K562 (cell line): ENCODE measurements around the gene NIM1K. TPM values are rescaled to one million over a fixed set of nuclear protein-coding genes. Genes with fewer than 3 reads are reported as not detected.

Experiments used
- ARID1B ChIP-seq: fragments of 450-650 bp; IDR thresholded peaks from 2 replicates; pipeline ENCODE4 v1.6.1; 2016; ENCODE audit warnings: antibody characterized with exemption, mild to moderate bottlenecking, inconsistent platforms
- BCL6 ChIP-seq: fragments of 250-450 bp; sonication (Bioruptor Pico); IDR thresholded peaks from 2 replicates; pipeline ENCODE4 v1.4.0; 2020
- BHLHE40 ChIP-seq: IDR thresholded peaks from 2 replicates; pipeline ENCODE4 v1.6.1; 2011; ENCODE audit warnings: low read length, improper control_type of control experiment
- EP400 ChIP-seq: fragments of 450-650 bp; IDR thresholded peaks from 2 replicates; pipeline ENCODE4 v1.6.1; 2017; ENCODE audit warnings: antibody characterized with exemption, mild to moderate bottlenecking, moderate library complexity
- ETV5 ChIP-seq: sonication (generic); formaldehyde crosslinking; IDR thresholded peaks from 2 replicates; pipeline ENCODE4 v1.4.0; 2020; ENCODE audit warnings: low read depth, mild to moderate bottlenecking, missing genetic modification reagents
- MAFG ChIP-seq: fragments of 450-650 bp; conservative IDR thresholded peaks from 2 replicates; pipeline ENCODE4 v1.6.1; 2016; ENCODE audit warnings: missing genetic modification characterization, missing compliant biosample characterization
- MECOM ChIP-seq: fragments of 250-450 bp; sonication (Bioruptor Pico); IDR thresholded peaks from 2 replicates; pipeline ENCODE4 v1.8.0; 2022; ENCODE audit warnings: inconsistent platforms
- MYNN ChIP-seq, 2 experiments: sonication (generic); formaldehyde crosslinking in 1 of 2; IDR thresholded peaks; 2 replicates each; pipeline versions ENCODE4 v1.5.0 to v1.6.1; 2016 to 2020; ENCODE audit warnings: antibody characterized with exemption in 1 of 2, missing genetic modification reagents in 1 of 2
- NCOA4 ChIP-seq: fragments of 450-650 bp; IDR thresholded peaks from 2 replicates; pipeline ENCODE4 v1.6.1; 2018; ENCODE audit warnings: mild to moderate bottlenecking; ENCODE audit not compliant: partially characterized antibody
- PBX2 ChIP-seq, 2 experiments: IDR thresholded peaks in 1 of 2; conservative IDR thresholded peaks in 1 of 2; 2 replicates each; pipeline ENCODE4 v1.6.1; 2016; ENCODE audit warnings: low read depth in 2 of 2, mild to moderate bottlenecking in 1 of 2, missing compliant biosample characterization in 1 of 2, missing genetic modification characterization in 1 of 2, moderate library complexity in 1 of 2
- POLR3A ChIP-seq: IDR thresholded peaks from 2 replicates; pipeline ENCODE4 v1.6.1; 2011; ENCODE audit warnings: borderline replicate concordance, mild to moderate bottlenecking, moderate library complexity; ENCODE audit not compliant: insufficient read length, insufficient read depth; ENCODE audit errors: extremely low read depth
- SIN3A ChIP-seq, 2 experiments: fragments of 150-350 bp in 1 of 2; IDR thresholded peaks; 2 replicates each; pipeline ENCODE4 v1.6.1; 2011 to 2016; ENCODE audit warnings: borderline replicate concordance in 2 of 2, low read depth in 2 of 2, low read length in 2 of 2, mild to moderate bottlenecking in 2 of 2, moderate library complexity in 2 of 2; ENCODE audit not compliant: control insufficient read depth in 1 of 2
- ZBTB40 ChIP-seq, 2 experiments: fragments of 450-650 bp in 1 of 2; sonication (generic) in 1 of 2; formaldehyde crosslinking in 1 of 2; IDR thresholded peaks; 2 replicates each; pipeline versions ENCODE4 v1.7.1 to v1.9.0; 2016 to 2022; ENCODE audit warnings: inconsistent platforms in 1 of 2, mild to moderate bottlenecking in 1 of 2, missing genetic modification reagents in 1 of 2
- polyA plus RNA-seq, 8 experiments: library from polyadenylated mRNA; depleted of rRNA in 4 of 8; stranded (reverse) in 5 of 8; unstranded in 3 of 8; fragments of >200 nt; fragmentation: Nextera tagmentation in 2 of 8; fragmentation: Illumina TruSeq in 1 of 8; extraction: Ambion mirVana in 2 of 8; extraction: Trizol in 1 of 8; gene quantifications; 2 replicates each; pipeline versions ENCODE4 v1.2.1 to v1.2.3, GENCODE V29; 2011 to 2014; ENCODE audit warnings: inconsistent platforms in 1 of 8, missing spikeins in 1 of 8
- total RNA-seq, 7 experiments: library from RNA; depleted of rRNA in 6 of 7; stranded (reverse); fragments of >200 nt in 6 of 7; fragmentation: Illumina TruSeq in 2 of 7; extraction: Trizol in 2 of 7; gene quantifications; 2 replicates each; pipeline versions ENCODE4 v1.2.1 to v1.2.3, GENCODE V29; 2011 to 2021; ENCODE audit warnings: low replicate concordance in 1 of 7

Gene NIM1K
- total and polyA plus RNA-seq, 9 of the 15 experiments (the other 6 are each of a cell fraction or from before 2014, with no cell fraction given) = 0.03 to 0.34 (median 0.08) TPM; not detected in 3

GRCh38 chr5:43274435-43275114, 82.5 kb downstream of the NIM1K start (continued):
- no peak for TF ChIP-seq POLR3A
- TF ChIP-seq BHLHE40 = no peak
- TF ChIP-seq MECOM (CRISPR knock-in tag) = no peak
- TF ChIP-seq PBX2 (CRISPR knock-in tag; IDR thresholded peaks at IDR 0.05; ENCODE audit: low read depth) = no peak
- TF ChIP-seq PBX2 (tag; conservative IDR thresholded peaks at IDR 0.05; ENCODE audit: low read depth) = 0 out of 2 replicates have a peak, but pooled peaks have one; percentile 7
- peak; percentile 29; the same call in 1 of the 2 replicates for TF ChIP-seq ARID1B
- no peak for TF ChIP-seq ETV5
- TF ChIP-seq MAFG = no peak
- TF ChIP-seq MYNN (IDR thresholded peaks at IDR 0.05) = peak; percentile 91
- TF ChIP-seq MYNN (CRISPR knock-in tag; IDR thresholded peaks at IDR 0.05) = no peak
- no peak for TF ChIP-seq BCL6 (CRISPR knock-in tag)
- no peak for TF ChIP-seq SIN3A (IDR thresholded peaks at IDR 0.05; ENCODE audit: borderline replicate concordance in 2 of 2, control insufficient read depth in 1 of 2, low read depth in 2 of 2, low read length in 2 of 2)
- TF ChIP-seq ZBTB40 (IDR thresholded peaks at IDR 0.05) = no peak
- TF ChIP-seq ZBTB40 (CRISPR knock-in tag; IDR thresholded peaks at IDR 0.05) = no peak
- TF ChIP-seq NCOA4 = no peak
- TF ChIP-seq EP400 = no peak
